Stimulated activated CD4-positive, alpha-beta T cell treated with anti-CD3 and anti-CD28 coated beads, Interleukin-1b, Interleukin-23, amount 100 ng/mL, for 48 hours (primary cell): ENCODE results near the gene ACP3.
"Not testable (repeated sequence)": the region's sequence is repeated elsewhere in the genome, so short reads cannot be mapped to it uniquely, and the experiment has no call there.

Experiments used
- DNase-seq: peaks from one replicate; pipeline ENCODE4 v3.0.0-alpha.2; 2020

Gene ACP3

GRCh38 chr3:132317229-132317948 is at the start of gene ACP3:
Gene ACP3, plus strand, starts transcription at chr3:132317407. Its CDS starts 50 bp downstream, at chr3:132317457.
- DNase-seq, result no peak

- DNase-seq, result no peak
Observed at GRCh38 chr3:132268956-132269355, 48.3 kb upstream of the ACP3 start.

GRCh38 chr3:132273036-132273435 is 44.2 kb upstream of the ACP3 start:
- no peak for DNase-seq

GRCh38 chr3:132276228-132276906 is 40.8 kb upstream of the ACP3 start:
- no peak for DNase-seq

- DNase-seq, result no peak
Observed at GRCh38 chr3:132279030-132279429, 38.2 kb upstream of the ACP3 start.

- no peak for DNase-seq
Observed at GRCh38 chr3:132283440-132283839, 33.8 kb upstream of the ACP3 start.

- no peak for DNase-seq
Observed at GRCh38 chr3:132283916-132284405, 33.2 kb upstream of the ACP3 start.

GRCh38 chr3:132284781-132285619 is 32.2 kb upstream of the ACP3 start:
- no peak for DNase-seq

- DNase-seq, result no peak
Observed at GRCh38 chr3:132285620-132285945, 31.6 kb upstream of the ACP3 start.

GRCh38 chr3:132286035-132286434 is 31.2 kb upstream of the ACP3 start:
- no peak for DNase-seq

- DNase-seq, result no peak
Observed at GRCh38 chr3:132288357-132288756, 28.9 kb upstream of the ACP3 start.

- no peak for DNase-seq
Observed at GRCh38 chr3:132289316-132289715, 27.9 kb upstream of the ACP3 start.

GRCh38 chr3:132290833-132291232 is 26.4 kb upstream of the ACP3 start:
- DNase-seq, result no peak

- DNase-seq, result no peak
Observed at GRCh38 chr3:132292042-132292441, 25.2 kb upstream of the ACP3 start.

GRCh38 chr3:132293251-132293650 is 24.0 kb upstream of the ACP3 start:
- no peak for DNase-seq

GRCh38 chr3:132294906-132295305 is 22.3 kb upstream of the ACP3 start:
- no peak for DNase-seq

- DNase-seq, result not testable (repeated sequence)
Observed at GRCh38 chr3:132303336-132304201, 13.6 kb upstream of the ACP3 start.

- not testable (repeated sequence) for DNase-seq
Observed at GRCh38 chr3:132304351-132304750, 12.9 kb upstream of the ACP3 start.

GRCh38 chr3:132310057-132310456 is 7.2 kb upstream of the ACP3 start:
- not testable (repeated sequence) for DNase-seq

- DNase-seq, result no peak
Observed at GRCh38 chr3:132311316-132311715, 5.9 kb upstream of the ACP3 start.

GRCh38 chr3:132311841-132312240 is 5.4 kb upstream of the ACP3 start:
- no peak for DNase-seq

GRCh38 chr3:132315851-132316250 is 1.4 kb upstream of the ACP3 start:
- DNase-seq, result no peak

- DNase-seq, result no peak
Observed at GRCh38 chr3:132318451-132318850, 1.2 kb downstream of the ACP3 start.
